Keratinocyte (primary cell): ENCODE measurements around the gene STAB2. TPM values are rescaled to one million over a fixed set of nuclear protein-coding genes. Genes with fewer than 3 reads are reported as not detected.

Source experiments
- DNase-seq: peaks from one replicate; pipeline ENCODE4 v3.0.0-alpha.2; 2011; ENCODE audit warnings: low read depth, missing footprints, low spot score
- FAIRE-seq: peaks from 2 replicates; lab custom pipeline; 2011; peaks lifted over from hg19 to GRCh38; lab: Jason Lieb, UNC
- H2AFZ ChIP-seq: 2 replicates; pipeline ENCODE4 v1.6.0; 2012; ENCODE audit warnings: low read length, control low read depth, inconsistent platforms; ENCODE audit not compliant: control insufficient read depth
- H3K27ac ChIP-seq: 2 replicates; pipeline ENCODE4 v1.5.1; 2011; ENCODE audit warnings: low read length; ENCODE audit not compliant: control insufficient read depth, insufficient read depth
- H3K27me3 ChIP-seq: 3 replicates; pipeline ENCODE4 v1.6.0; 2011; ENCODE audit warnings: low read length; ENCODE audit not compliant: control insufficient read depth, insufficient read depth; ENCODE audit errors: extremely low read depth
- H3K36me3 ChIP-seq, 2 experiments: 2 replicates in 1 of 2; 3 replicates in 1 of 2; pipeline ENCODE4 v1.5.1; 2011; ENCODE audit warnings: low read length in 2 of 2, mild to moderate bottlenecking in 1 of 2; ENCODE audit not compliant: control insufficient read depth in 2 of 2, insufficient read depth in 2 of 2; ENCODE audit errors: extremely low read depth in 1 of 2
- H3K4me1 ChIP-seq: 3 replicates; pipeline ENCODE4 v1.5.1; 2011; ENCODE audit warnings: low read length; ENCODE audit not compliant: control insufficient read depth, insufficient read depth; ENCODE audit errors: extremely low read depth
- H3K4me2 ChIP-seq: 3 replicates; pipeline ENCODE4 v1.6.0; 2011; ENCODE audit warnings: low read depth, low read length; ENCODE audit not compliant: control insufficient read depth, insufficient read depth; ENCODE audit errors: extremely low read depth
- H3K4me3 ChIP-seq, 3 experiments: fragments of 200-600 bp in 1 of 3; sonication (generic) in 1 of 3; 2 replicates in 2 of 3; 3 replicates in 1 of 3; pipeline ENCODE4 v1.5.1; 2011 to 2016; ENCODE audit warnings: low read length in 3 of 3, mild to moderate bottlenecking in 3 of 3, control low read depth in 2 of 3, inconsistent platforms in 1 of 3, low read depth in 1 of 3, mixed read lengths in 1 of 3, mixed run types in 1 of 3, moderate library complexity in 1 of 3; ENCODE audit not compliant: control insufficient read depth in 2 of 3, insufficient read depth in 2 of 3; ENCODE audit errors: extremely low read depth in 1 of 3
- H3K79me2 ChIP-seq: 2 replicates; pipeline ENCODE4 v1.6.0; 2012; ENCODE audit warnings: low read length; ENCODE audit not compliant: control insufficient read depth, insufficient read depth
- H3K9ac ChIP-seq: 3 replicates; pipeline ENCODE4 v1.6.0; 2011; ENCODE audit warnings: low read length; ENCODE audit not compliant: control insufficient read depth, insufficient read depth; ENCODE audit errors: extremely low read depth
- H3K9me1 ChIP-seq: 3 replicates; pipeline ENCODE4 v1.6.0; 2011; ENCODE audit warnings: low read length; ENCODE audit not compliant: control insufficient read depth, insufficient read depth; ENCODE audit errors: extremely low read depth
- H3K9me3 ChIP-seq: 2 replicates; pipeline ENCODE4 v1.5.1; 2012; ENCODE audit warnings: low read depth, low read length; ENCODE audit not compliant: control insufficient read depth
- H4K20me1 ChIP-seq: 3 replicates; pipeline ENCODE4 v1.6.0; 2011; ENCODE audit warnings: low read length; ENCODE audit not compliant: control insufficient read depth, insufficient read depth; ENCODE audit errors: extremely low read depth
- EZH2 ChIP-seq: IDR thresholded peaks from one replicate; pipeline ENCODE4 v1.6.1; 2012; ENCODE audit warnings: inconsistent platforms, mild to moderate bottlenecking, low read length, moderate library complexity
- dilution Hi-C: fragments of 300-500 bp; cut with MboI; formaldehyde crosslinking; loops from one replicate; pipeline ENCODE4 v1.7.0; 2020; ENCODE audit warnings: low sequenced_read_pairs; ENCODE audit not compliant: extremely low pct_ligation_motif_present
- polyA plus RNA-seq, 5 experiments: library from polyadenylated mRNA; depleted of rRNA in 3 of 5; stranded (reverse) in 3 of 5; stranded (forward) in 1 of 5; unstranded in 1 of 5; fragments of >200 nt; gene quantifications; 1 replicate in 1 of 5; 2 replicates in 3 of 5; 3 replicates in 1 of 5; pipeline versions ENCODE4 v1.2.1 to v1.2.3, GENCODE V29; 2011 to 2012; ENCODE audit warnings: missing spikeins in 2 of 5, low read depth in 1 of 5, low replicate concordance in 1 of 5
- TF ChIP-seq, protein P1 (sequence below), 3 experiments: IDR thresholded peaks in 1 of 3; conservative IDR thresholded peaks in 1 of 3; optimal IDR thresholded peaks in 1 of 3; 2 replicates in 2 of 3; 3 replicates in 1 of 3; pipeline versions ENCODE3 to v1.5.1; 2011; ENCODE audit warnings: low read length in 3 of 3, mild to moderate bottlenecking in 3 of 3, moderate library complexity in 2 of 3, control low read depth in 1 of 3, inconsistent platforms in 1 of 3; ENCODE audit not compliant: insufficient read depth in 2 of 3; ENCODE audit errors: extremely low read depth in 1 of 3

STAB2 gene
- polyA plus RNA-seq, 1 donor (not counting 4 experiments of a cell fraction or from before 2014, with no cell fraction given): not detected

DNA sequence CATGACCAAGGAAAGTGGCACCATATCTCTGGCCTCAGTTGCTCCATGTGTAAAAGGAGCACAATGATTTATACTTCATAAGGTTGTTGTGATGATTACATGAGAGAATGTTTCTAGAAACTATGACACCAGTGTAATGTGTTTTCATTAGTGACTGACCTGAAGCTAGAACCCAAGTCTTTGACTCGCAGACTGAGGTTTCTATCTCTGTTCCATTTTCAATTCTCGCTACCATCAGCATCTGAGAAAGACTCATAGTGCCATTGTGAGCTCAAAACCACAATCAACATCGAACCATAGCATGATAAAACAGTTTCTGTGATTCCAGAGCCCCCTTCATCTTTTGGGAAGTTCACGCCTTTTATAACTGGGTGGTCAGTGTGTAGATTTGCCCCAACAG lies 53.8 kb downstream of the STAB2 start:
- Histone ChIP-seq H2AFZ (no peak overlapping the region), H3K4me1 (no peaks in the 10 kb centered on the region), H3K79me2 (no peaks in the 10 kb centered on the region), H3K36me3 (no peaks in the 10 kb centered on the region), H3K27ac (no peak overlapping the region), H3K9ac (no peak overlapping the region), H3K27me3 (no peaks in the 10 kb centered on the region), H4K20me1 (no peaks in the 10 kb centered on the region), H3K4me3 (no peak overlapping the region), H3K9me1 (no peaks in the 10 kb centered on the region), H3K9me3 (no peaks in the 10 kb centered on the region), H3K4me2 (no peak overlapping the region)
- dilution Hi-C loops: no loop called here
- DNase-seq (no peak), FAIRE-seq (peak; percentile 48)
- no peak for TF ChIP-seq EZH2
- TF ChIP-seq, protein P1, sequence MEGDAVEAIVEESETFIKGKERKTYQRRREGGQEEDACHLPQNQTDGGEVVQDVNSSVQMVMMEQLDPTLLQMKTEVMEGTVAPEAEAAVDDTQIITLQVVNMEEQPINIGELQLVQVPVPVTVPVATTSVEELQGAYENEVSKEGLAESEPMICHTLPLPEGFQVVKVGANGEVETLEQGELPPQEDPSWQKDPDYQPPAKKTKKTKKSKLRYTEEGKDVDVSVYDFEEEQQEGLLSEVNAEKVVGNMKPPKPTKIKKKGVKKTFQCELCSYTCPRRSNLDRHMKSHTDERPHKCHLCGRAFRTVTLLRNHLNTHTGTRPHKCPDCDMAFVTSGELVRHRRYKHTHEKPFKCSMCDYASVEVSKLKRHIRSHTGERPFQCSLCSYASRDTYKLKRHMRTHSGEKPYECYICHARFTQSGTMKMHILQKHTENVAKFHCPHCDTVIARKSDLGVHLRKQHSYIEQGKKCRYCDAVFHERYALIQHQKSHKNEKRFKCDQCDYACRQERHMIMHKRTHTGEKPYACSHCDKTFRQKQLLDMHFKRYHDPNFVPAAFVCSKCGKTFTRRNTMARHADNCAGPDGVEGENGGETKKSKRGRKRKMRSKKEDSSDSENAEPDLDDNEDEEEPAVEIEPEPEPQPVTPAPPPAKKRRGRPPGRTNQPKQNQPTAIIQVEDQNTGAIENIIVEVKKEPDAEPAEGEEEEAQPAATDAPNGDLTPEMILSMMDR (optimal IDR thresholded peaks at IDR 0.05 in 1 of 3, IDR thresholded peaks at IDR 0.05 in 1 of 3, conservative IDR thresholded peaks at IDR 0.05 in 1 of 3; ENCODE audit: extremely low read depth in 1 of 3, insufficient read depth in 2 of 3, low read length in 3 of 3): no peak

DNA sequence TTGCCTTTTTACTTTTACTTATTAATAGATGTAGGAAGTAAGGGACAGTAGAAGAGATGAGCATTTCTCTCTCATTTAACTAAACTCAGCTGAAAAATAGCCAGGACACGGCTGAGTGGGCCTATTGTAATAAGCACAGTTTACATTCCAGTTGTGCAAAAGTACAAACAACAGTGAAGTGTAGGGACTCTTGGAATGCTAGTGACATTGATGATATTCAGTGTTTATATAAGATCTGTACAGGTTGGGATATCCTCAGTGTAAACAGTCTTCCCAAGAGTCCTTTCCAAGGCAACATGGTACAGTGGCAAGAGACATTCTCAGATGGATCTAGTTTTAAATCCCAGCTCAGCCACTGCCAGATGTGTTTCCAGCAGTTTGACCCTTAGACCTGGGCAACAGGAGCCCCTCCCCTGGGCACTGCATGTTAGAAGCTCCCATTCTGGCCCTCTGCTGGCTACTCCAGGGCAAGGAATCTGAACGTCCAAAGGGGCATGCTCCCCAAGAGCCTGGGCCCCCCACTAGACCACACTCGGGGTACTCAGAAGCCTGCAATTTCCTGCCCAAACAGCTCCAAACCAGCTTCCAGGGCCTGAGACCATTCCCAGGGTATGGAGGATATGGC lies 55.3 kb downstream of the STAB2 start:
- FAIRE-seq (no peak), DNase-seq (no peak)
- H3K9me1 ChIP-seq: no peaks in the 10 kb centered on the region
- H3K9ac ChIP-seq: no peak overlapping the region
- peaks cover 8% of the 10 kb centered on the region for H3K4me1 ChIP-seq
- TF ChIP-seq EZH2: no peak
- TF ChIP-seq, protein P1 (optimal IDR thresholded peaks at IDR 0.05 in 1 of 3, IDR thresholded peaks at IDR 0.05 in 1 of 3, conservative IDR thresholded peaks at IDR 0.05 in 1 of 3; ENCODE audit: extremely low read depth in 1 of 3, insufficient read depth in 2 of 3, low read length in 3 of 3): no peak
- H3K36me3 ChIP-seq: no peaks in the 10 kb centered on the region
- no peaks in the 10 kb centered on the region for H3K27me3 ChIP-seq
- H3K4me2 ChIP-seq: no peak overlapping the region
- H3K9me3 ChIP-seq: no peaks in the 10 kb centered on the region
- no peak overlapping the region for H3K4me3 ChIP-seq
- H4K20me1 ChIP-seq: no peaks in the 10 kb centered on the region
- H3K79me2 ChIP-seq: no peaks in the 10 kb centered on the region
- no peak overlapping the region for H3K27ac ChIP-seq
- dilution Hi-C loops: no loop called here
- no peak overlapping the region for H2AFZ ChIP-seq
